IPS-11a (cell line): ENCODE measurements around the gene MAP3K4.

Experiments
- H3K4me3 ChIP-seq: one replicate; pipeline ENCODE4 v1.5.1; 2013; ENCODE audit warnings: low read depth, low read length, control low read depth

Gene MAP3K4

GRCh38 chr6:161080263-161080970 is 88.8 kb downstream of the MAP3K4 start:
- H3K4me3 ChIP-seq = no peak overlapping the region

DNA sequence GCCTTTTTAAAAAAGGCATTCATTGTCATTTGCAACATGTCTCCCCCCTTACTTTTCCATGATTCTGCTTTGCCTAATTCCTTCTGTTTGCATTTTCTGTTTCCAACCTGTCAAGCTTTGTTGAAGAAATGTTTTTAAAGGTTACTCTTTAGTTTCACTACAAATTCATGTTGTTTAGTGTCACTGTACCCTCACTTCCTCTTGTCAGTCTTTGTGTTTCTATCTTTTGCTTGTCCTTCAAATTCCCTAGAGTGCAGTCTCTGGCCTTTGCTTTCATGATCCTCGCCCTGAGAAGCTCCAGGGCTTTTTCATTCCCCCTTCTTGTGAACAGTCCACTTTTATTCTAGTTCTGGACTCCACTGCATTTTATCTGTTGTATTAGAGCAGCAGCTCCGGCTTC is 90.6 kb downstream of the MAP3K4 start:
- no peak overlapping the region for H3K4me3 ChIP-seq

DNA sequence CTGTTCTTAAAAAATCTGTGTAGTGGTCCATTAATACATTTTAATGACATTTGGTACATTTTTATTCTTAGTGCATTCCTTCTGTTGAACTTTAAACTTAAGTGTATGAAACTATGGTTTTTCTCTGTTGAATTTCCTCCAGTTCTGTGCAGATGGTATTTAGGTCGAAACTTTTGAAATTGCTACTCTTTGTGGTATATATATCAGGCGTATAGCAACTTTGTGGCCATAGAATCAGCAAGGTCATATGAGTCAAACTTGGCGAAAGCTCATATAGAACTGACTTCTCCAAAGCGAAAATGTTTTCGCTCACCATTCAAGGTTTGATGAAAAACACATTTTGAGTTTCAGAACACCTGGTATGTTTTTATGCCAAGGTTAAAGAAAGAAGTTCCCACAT is 93.7 kb downstream of the MAP3K4 start:
- no peak overlapping the region for H3K4me3 ChIP-seq

GRCh38 chr6:161088676-161089328 is 97.2 kb downstream of the MAP3K4 start:
- no peak overlapping the region for H3K4me3 ChIP-seq

DNA sequence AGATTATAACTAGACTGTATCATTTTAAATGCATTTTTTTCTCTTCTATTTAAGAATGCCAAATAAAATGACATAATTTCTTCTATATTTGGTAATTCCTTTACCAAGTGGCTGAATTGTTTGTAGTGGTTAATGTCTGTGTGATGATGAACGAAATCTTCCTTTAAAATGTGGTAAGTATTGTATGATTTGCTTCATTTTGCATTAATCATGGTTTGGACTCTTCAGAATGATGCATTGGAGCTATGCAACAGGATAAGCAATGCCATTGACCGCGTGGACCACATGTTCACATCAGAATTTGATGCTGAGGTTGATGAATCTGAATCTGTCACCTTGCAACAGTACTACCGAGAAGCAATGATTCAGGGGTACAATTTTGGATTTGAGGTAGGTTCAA is 99.6 kb downstream of the MAP3K4 start:
- H3K4me3 ChIP-seq = no peak overlapping the region

GRCh38 chr6:161091972-161092701 is 100.6 kb downstream of the MAP3K4 start:
- H3K4me3 ChIP-seq = no peak overlapping the region

DNA sequence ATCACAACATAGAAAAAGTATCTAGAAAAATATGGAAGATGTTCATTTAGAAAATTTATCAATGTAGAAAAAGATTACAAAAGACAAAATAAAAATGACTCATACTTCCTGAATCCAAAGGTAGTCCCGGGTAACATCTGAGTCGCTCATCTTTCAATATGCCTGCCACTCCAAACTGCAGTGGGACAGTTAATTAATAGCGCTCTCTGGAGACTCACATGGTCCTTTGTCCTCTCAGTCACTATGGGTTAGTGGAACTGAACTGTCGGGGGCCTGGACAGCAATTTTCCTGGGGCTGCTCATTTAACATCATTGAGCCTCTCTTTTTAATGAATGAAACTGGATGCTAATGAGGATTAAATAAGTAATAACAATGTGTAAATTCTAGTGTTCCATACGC is 103.4 kb downstream of the MAP3K4 start:
- no peak overlapping the region for H3K4me3 ChIP-seq

DNA sequence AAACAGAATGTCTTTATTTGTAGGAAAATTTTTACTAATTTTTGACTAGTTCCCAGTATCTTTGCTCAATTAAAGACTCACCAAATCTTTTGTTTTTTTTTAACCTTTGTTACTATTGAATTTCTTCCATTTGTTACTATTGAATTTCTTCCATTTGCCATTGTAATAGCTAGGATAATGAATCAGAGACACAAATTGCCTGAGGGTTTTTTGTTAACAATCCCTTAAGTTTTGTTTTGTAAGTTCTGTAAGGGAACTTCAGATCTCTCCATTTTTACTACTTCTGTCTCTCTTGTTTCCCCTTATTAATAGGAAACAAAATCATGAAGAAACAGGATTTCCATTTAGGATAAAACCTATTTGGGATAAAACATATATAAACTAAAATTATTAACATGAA is 104.3 kb downstream of the MAP3K4 start:
- no peak overlapping the region for H3K4me3 ChIP-seq

- no peak overlapping the region for H3K4me3 ChIP-seq
Observed at GRCh38 chr6:161100072-161100471, 108.5 kb downstream of the MAP3K4 start.

DNA sequence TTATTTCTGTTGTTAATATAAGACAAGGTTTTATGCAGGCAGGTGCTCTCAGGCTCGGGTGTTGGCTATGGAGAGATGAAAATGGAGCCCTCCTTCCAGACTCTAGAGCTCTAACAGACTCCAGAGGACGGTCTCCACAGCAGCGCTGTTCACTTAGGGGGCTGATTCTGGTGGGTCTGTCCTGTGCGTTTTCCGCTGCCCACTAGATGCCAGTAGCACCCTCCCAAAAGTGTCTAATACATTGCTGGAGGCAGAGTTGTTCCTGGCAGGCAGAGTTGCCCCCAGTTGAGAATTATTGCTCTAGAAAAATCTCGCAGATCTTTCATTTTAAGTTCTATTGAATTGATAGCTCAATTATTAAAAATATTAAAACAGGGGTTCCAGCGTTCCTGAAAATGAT is 109.9 kb downstream of the MAP3K4 start:
- no peak overlapping the region for H3K4me3 ChIP-seq

- H3K4me3 ChIP-seq = no peak overlapping the region
Observed at GRCh38 chr6:161103475-161103874, 111.9 kb downstream of the MAP3K4 start.

DNA sequence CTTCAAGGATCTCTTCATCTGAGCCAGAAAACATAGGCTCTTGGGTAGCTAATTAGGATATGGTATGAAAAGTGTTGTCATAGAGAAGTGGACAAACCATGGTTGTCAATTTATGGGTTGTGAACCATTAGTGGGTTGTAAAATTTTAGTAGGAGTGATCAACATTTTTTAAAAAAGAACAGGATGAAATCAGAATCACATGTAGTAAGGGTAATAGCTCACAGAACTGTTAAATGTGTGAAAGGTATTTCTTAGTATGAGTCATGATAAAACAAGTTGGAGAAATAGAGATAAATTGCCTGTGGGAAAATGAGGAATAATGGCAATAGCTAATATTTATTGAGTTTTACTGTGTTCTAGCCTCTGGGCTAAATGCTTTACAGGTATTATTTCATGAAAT is 113.4 kb downstream of the MAP3K4 start:
- H3K4me3 ChIP-seq = no peak overlapping the region

GRCh38 chr6:161105408-161105807 is 113.8 kb downstream of the MAP3K4 start:
- no peak overlapping the region for H3K4me3 ChIP-seq

DNA sequence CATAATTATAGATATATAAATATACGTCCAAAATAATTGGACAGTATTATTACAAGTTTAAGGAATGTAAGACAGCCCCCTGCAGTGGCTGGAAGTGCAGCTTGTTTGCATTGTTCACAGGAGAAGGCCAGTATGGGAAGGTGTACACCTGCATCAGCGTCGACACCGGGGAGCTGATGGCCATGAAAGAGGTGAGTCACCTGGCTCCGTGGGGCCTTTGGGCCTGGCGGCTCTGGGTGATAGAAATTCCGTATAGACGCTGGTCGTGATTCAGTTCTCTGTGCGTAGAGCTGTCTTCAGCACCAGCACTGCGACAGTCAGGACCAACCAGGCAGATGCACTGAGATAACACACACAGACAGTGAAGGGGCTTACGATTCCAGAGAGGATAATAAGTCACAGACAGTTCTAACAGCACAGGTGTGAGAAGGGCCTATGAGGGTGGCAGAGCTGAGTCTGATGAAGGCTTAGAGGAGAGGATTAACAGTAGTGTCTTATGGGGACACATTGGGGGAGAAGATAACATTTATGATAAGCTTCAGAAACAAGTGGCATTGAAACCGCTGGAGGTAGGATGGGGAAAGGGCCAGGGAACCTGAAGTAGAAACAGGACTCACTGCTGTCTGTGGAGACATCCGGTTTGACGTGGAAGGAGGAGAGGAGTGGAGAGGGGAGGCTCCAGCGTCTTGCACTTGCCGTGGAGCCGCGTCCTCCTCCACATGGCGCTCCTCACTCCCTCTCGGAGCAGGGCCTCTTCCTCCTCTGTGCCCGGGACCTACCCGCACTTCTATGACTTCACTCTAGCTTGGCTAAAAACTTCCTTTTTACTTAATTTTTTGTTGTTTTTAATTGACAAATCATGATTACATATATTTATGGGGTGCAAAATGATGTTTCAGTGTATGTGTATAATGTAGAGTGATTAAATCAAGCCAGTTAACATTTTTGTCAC is 116.5 kb downstream of the MAP3K4 start:
- H3K4me3 ChIP-seq = no peak overlapping the region

DNA sequence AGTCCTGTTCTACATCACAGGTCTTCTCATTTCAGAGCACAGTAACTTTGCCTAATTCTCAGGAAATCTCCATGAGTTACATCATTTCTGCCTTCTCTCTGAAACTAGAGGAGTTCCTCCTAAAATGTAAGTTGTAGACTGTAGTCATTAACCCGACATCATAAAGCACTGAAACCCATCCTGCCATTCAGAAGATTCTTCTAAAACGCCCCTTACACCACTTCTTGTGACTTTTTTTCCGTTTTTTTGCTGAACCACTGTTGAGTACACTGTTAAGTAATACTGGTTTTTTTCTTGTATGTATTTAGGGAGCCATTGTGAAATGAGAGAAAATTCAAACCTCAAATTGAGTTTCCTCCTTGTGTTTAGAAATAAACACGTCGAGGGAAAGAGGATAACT is 117.3 kb downstream of the MAP3K4 start:
- no peak overlapping the region for H3K4me3 ChIP-seq

GRCh38 chr6:161109366-161109765 is 117.8 kb downstream of the MAP3K4 start:
- no peak overlapping the region for H3K4me3 ChIP-seq

DNA sequence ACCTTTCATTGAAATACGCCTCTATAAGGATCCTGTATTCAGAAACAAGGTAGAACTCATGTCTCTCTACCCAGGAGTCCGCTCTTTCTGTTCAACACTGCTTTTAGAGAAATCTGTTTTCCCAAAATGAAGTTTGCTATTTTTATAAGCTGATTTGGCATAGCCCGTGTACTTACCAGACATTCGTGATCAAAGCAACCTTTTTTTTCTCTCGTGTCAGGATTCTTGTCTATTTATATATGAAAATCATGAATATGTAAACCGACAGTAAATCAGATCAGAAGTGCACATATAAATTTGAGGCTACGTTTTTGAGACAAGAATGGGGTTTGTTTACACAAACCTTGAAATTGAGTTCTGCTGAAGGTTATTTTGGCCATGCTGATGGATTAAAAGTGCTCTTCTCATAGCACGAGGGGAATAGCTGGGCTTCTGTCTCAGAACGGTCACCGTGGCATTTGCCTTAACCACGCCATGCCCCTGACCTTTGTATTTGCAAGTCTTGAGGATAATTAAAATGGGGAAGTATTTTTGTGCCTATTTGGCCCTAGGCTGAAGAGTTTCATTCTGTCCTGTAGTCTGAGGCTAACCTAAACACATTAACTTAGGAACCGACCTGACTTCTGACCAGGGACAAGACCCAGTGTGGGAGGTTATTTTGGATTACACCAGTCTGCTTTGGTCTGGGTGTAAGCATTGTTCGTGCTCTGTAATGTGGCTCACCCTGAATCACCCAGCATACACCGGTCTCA is 118.6 kb downstream of the MAP3K4 start:
- no peak overlapping the region for H3K4me3 ChIP-seq

- no peak overlapping the region for H3K4me3 ChIP-seq
Observed at GRCh38 chr6:161111261-161111660, 119.7 kb downstream of the MAP3K4 start.

- H3K4me3 ChIP-seq = no peak overlapping the region
Observed at GRCh38 chr6:161115468-161115867, 123.9 kb downstream of the MAP3K4 start.

GRCh38 chr6:161116554-161116953 is 125.0 kb downstream of the MAP3K4 start:
- H3K4me3 ChIP-seq = no peak overlapping the region
